Measurements from ENCODE around the gene HTR7.

- TF ChIP-seq, protein P1, sequence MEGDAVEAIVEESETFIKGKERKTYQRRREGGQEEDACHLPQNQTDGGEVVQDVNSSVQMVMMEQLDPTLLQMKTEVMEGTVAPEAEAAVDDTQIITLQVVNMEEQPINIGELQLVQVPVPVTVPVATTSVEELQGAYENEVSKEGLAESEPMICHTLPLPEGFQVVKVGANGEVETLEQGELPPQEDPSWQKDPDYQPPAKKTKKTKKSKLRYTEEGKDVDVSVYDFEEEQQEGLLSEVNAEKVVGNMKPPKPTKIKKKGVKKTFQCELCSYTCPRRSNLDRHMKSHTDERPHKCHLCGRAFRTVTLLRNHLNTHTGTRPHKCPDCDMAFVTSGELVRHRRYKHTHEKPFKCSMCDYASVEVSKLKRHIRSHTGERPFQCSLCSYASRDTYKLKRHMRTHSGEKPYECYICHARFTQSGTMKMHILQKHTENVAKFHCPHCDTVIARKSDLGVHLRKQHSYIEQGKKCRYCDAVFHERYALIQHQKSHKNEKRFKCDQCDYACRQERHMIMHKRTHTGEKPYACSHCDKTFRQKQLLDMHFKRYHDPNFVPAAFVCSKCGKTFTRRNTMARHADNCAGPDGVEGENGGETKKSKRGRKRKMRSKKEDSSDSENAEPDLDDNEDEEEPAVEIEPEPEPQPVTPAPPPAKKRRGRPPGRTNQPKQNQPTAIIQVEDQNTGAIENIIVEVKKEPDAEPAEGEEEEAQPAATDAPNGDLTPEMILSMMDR (IDR thresholded peaks at IDR 0.05; ENCODE audit: poor library complexity), result no peak
- no peak for TF ChIP-seq EZH2 (IDR thresholded peaks at IDR 0.05; ENCODE audit: borderline replicate concordance)
- no peak for TF ChIP-seq EZH2phosphoT487 (IDR thresholded peaks at IDR 0.05; ENCODE audit: low read depth, severe bottlenecking, unreplicated experiment)
Measured at GRCh38 chr10:90798482-90798881, 59.4 kb downstream of the HTR7 start.

Data from hepatocyte (in vitro differentiated cells).